ENCODE results near the gene ZKSCAN7.
"Not testable (repeated sequence)": the region's sequence is repeated elsewhere in the genome, so short reads cannot be mapped to it uniquely, and the experiment has no call there.

Gene ZKSCAN7

GRCh38 chr3:44554626-44555592 lies at the start of gene ZKSCAN7:
TSS of gene ZKSCAN7 (plus strand) at chr3:44555193. CDS start at chr3:44557048, 1,855 bp downstream.
- DNase-seq, result peak; percentile 31 to 64

GRCh38 chr3:44506556-44506955 lies 48.4 kb upstream of the ZKSCAN7 start:
- DNase-seq, result no peak

GRCh38 chr3:44506961-44507360 lies 48.0 kb upstream of the ZKSCAN7 start:
- DNase-seq, result no peak

GRCh38 chr3:44509393-44509921 lies 45.5 kb upstream of the ZKSCAN7 start:
- DNase-seq, result no peak

- DNase-seq, result peak in 1 of 2 experiments; percentile 39
Measured at GRCh38 chr3:44510000-44510368, 45.0 kb upstream of the ZKSCAN7 start.

GRCh38 chr3:44511238-44511566 lies 43.8 kb upstream of the ZKSCAN7 start:
- no peak for DNase-seq

GRCh38 chr3:44513513-44513912 lies 41.5 kb upstream of the ZKSCAN7 start:
- no peak for DNase-seq

- no peak for DNase-seq
Measured at GRCh38 chr3:44516230-44516629, 38.8 kb upstream of the ZKSCAN7 start.

GRCh38 chr3:44518782-44519156 lies 36.2 kb upstream of the ZKSCAN7 start:
- no peak for DNase-seq

GRCh38 chr3:44521721-44522120 lies 33.3 kb upstream of the ZKSCAN7 start:
- no peak for DNase-seq

- DNase-seq, result no peak
Measured at GRCh38 chr3:44522494-44522933, 32.5 kb upstream of the ZKSCAN7 start.

GRCh38 chr3:44525060-44525459 lies 29.9 kb upstream of the ZKSCAN7 start:
- no peak for DNase-seq

- DNase-seq, result no peak
Measured at GRCh38 chr3:44529927-44530326, 25.1 kb upstream of the ZKSCAN7 start.

- DNase-seq, result no peak
Measured at GRCh38 chr3:44530911-44531310, 24.1 kb upstream of the ZKSCAN7 start.

- not testable (repeated sequence) for DNase-seq
Measured at GRCh38 chr3:44534659-44535058, 20.3 kb upstream of the ZKSCAN7 start.

- DNase-seq, result no peak
Measured at GRCh38 chr3:44535364-44535763, 19.6 kb upstream of the ZKSCAN7 start.

GRCh38 chr3:44544811-44545210 lies 10.2 kb upstream of the ZKSCAN7 start:
- DNase-seq, result not testable (repeated sequence)

- DNase-seq, result no peak
Measured at GRCh38 chr3:44555723-44556122, 730 bp downstream of the ZKSCAN7 start.

- DNase-seq, result no peak
Measured at GRCh38 chr3:44557074-44557473, 2.1 kb downstream of the ZKSCAN7 start.

- no peak for DNase-seq
Measured at GRCh38 chr3:44561076-44561475, 6.1 kb downstream of the ZKSCAN7 start.

GRCh38 chr3:44562147-44562546 lies 7.2 kb downstream of the ZKSCAN7 start:
- no peak for DNase-seq

GRCh38 chr3:44568561-44568960 lies 13.6 kb downstream of the ZKSCAN7 start:
- no peak for DNase-seq

GRCh38 chr3:44571024-44571423 lies 16.0 kb downstream of the ZKSCAN7 start:
- no peak for DNase-seq

GRCh38 chr3:44576613-44577012 lies 21.6 kb downstream of the ZKSCAN7 start:
- no peak for DNase-seq

Measured in NCI-H2081 (cell line).